ENCODE data around the gene ZKSCAN2.

The ZKSCAN2 gene

DNA sequence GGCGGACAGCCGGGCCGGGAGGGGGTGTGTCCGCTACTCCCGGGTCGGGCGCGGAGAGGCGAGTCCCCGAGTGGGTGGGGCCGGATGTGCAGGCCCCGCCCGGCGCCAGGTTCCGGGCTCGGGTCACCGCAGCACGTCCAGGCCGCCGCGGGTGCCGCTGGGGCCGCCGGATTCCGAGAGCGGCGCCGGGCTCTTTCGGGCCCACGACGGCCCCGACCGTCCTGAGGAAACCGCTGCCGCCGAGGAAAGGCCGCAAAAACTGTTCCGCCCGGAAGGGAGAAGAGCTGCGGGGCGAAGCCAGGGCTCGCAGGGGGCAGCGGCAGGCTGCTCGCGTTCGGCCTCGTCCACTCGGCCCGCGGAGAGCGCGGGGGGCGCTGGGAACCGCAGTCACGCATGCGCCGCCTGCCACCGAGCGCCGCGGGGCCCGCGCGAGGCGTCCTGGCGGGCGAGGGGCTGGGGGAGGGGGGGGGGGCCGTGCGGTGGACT is at the start of gene ZKSCAN2:
Gene ZKSCAN2 (minus strand): TSS at position 376 of the 486 bp plus-strand sequence. CDS start 718 bp downstream, outside the sequence.
- DNase-seq = peak; percentile 90

DNA sequence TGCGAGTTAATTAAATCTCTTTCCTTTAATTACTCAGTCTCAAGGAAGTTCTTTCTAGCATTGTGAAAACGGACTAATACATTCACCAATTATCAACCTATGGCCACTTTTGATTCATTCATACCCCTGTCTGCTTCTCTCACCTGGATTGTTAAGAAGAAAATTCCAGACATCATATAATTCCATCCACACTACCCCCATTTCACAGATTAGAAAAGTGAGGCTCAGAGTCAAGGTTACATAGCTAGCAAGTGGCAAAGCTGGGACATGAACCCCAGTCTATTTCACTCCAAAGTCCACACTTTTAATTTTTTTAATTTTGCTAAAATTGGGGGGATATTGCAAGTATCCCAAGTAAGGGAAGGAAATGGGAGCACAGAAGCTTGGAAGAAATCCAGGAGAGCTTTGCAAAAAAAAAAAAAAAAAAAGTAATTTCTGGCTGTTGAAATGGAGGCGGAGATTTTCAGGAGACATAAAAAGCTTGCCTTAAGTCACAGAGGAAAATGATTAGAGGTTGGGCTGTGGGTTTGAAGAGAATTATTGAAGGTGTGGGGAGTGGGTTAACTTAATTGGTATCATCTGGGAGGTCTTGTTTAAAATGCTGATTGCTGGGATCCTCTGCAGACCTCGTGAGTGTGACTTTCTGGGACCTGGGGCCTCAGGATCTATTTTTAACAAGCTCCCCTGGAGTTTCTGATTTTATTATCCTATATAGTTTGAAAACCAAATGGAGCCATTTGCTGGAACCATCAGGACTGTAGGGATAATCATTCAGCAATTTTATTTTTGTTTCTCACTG is 42.3 kb upstream of the ZKSCAN2 start:
- no peak for DNase-seq

DNA sequence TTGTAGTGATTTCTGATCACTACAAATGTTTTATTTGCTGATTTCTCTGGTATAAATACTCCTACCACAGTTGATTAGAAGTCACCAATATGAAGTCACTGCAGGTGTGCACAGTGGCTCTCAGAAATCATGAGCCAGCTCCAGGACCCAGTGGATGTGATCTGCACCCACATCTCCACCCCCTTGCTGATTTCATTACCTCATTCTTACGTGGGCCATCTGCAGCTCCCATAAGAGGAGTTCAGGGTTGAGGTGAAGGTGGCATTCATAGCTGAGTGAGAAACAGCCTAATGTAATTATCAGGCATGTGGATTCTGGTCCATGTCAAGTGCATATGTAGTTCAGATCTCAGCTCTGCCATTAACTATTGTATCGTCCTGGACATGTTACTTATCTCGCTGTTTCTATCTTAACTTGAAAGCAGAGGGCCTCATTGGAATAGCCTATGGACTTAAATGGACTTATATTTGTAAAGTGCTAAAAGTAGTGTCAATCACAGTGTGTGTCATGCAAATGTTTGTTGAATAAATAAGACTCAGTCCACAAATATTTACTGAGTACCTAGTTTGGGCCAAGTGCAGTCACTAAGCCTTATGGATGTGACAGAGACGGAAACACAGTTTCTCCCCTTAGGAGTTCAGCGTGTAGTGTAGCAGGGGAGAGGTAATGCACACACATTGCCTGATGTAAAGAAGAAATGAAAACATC is 40.7 kb upstream of the ZKSCAN2 start:
- peak; percentile 9 for DNase-seq

DNA sequence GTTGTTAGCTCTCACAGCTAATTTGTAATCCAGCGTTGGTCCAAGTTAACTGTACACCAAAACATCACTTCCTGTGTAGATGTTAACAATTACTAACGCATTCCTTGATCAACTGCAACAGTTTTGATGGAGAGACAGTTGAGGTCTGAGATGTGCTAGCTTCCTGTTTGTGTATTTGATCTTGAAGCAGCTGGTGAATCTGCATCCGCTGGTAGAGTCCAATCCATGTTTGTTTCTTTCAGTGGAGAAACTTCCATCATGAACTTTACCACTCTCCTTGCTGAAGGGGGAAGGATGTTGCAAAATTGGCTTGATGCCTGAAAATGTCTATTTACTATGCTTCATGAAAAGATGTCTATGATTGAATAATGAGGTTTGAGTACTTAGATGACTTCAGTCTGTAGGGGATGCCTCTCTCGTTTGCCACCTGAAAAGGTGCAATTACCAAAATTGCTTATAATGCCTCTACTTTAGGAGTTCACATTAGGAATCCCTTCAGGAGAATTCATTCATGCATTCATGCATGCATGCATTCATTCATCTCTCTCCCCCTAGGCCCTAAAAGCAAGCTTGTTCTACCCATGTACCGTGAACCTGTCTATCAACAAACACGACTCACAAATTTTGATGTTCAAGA is 39.6 kb upstream of the ZKSCAN2 start:
- no peak for DNase-seq

DNA sequence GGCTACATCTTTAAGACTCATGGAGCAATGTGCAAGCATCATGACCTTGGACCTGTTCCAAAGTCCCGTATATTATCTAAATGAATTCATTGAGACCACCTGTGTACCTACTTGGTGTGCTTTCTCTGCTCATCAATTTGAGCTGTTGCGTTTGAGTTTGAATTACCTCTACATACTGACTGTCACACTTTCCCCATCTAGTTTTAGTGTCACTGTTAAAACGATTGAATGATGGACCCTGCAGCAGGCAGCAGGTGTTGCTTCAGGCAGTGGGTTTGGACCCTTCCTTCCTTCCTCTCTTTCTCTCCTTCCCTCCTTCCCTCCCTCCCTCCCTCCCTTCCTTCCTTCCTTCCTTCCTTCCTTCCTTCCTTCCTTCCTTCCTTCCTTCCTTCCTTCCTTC is 33.9 kb upstream of the ZKSCAN2 start:
- DNase-seq = no peak

DNA sequence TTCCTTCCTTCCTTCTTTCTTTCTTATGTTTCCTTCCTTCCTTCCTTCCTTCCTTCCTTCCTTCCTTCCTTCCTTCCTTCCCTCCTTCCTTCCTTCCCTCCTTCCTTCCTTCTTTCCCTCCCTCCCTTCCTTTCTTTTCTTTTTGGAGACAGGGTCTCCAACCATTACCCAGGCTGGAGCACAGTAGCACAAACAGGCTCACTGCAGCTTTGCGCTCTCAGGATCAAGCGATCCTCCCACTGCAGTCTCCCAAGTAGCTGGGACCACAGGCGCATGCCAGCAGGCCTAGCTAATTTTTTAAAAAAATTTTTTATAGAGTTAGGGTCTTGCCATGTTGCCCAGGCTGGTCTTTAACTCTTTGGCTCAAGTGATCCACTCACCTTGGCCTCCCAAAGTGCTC is 31.8 kb upstream of the ZKSCAN2 start:
- DNase-seq = no peak

DNA sequence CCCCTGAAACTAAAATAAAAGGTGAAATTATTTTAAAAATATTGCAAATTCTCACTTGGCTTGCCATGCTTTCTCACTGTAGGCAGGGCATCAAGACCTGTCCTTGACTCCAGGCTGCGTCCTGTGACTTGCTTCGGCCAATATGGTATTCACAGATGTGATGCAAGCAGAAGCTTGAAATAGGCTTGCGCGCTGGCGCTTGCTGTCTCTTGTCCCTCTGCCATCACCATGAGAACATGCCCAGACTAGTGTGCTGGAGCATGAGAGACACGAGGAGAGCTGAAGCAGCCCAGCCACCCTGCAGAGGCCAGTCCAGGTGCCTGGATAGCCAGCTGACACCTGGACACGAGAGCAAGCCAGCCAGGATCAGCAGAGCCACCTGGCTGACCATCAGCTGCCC is 21.8 kb upstream of the ZKSCAN2 start:
- DNase-seq = no peak

DNA sequence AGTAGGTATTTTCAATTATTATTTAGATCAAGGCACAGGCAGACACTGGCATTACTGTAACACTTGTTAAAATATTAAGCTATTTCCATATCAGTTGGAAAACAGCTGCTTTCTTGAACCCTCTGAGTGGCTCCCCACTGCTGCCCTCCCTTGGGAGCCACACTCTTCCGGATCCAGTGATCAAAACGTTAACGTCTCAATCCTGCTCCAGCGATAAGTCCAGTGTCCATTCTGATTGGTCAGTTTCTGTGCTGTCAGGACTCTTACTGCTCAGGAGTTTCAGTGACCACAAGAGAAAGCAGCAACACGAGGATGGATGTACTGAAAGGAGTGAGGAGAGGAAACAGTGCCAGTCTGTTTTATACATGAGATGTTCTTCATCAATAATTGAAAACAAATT is 13.8 kb upstream of the ZKSCAN2 start:
- no peak for DNase-seq

DNA sequence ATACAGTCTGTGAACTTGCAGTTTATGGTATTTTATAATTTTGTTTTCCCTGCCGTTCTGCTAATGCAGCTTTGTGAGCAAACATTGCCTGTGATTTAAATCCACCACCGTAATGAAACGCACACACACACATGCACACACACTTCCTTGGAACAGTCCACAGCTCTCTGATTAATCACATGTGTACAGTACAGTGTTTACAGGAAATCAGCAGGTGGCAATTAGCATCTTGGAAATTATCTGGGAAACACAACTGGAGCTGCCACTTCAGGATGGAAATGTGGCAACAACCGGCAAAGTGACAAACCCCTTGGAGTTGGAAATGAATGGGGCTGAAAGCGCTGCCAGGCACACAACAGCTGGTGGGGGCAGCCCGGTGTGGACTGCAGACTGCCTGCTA is 12.9 kb upstream of the ZKSCAN2 start:
- DNase-seq = peak; percentile 61

DNA sequence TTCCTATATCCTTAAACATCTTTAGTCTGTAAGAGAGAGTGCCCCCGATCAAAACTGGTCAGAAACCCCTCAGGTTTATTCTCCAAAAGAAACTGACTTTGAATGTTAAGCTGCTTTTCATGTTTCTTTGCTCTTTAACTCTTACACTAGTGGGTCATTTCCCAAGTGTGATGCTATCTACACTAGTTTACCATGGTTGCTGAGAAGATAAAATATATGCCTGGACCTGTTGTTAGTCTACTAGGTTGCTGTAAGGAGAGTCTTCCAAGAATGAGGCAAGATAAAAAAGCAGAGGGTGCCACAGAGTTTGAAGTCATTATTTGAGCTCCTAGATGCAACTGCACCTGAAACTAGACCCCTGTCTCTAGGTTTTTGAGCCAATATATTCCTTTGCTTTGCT is 12.2 kb upstream of the ZKSCAN2 start:
- DNase-seq = no peak

DNA sequence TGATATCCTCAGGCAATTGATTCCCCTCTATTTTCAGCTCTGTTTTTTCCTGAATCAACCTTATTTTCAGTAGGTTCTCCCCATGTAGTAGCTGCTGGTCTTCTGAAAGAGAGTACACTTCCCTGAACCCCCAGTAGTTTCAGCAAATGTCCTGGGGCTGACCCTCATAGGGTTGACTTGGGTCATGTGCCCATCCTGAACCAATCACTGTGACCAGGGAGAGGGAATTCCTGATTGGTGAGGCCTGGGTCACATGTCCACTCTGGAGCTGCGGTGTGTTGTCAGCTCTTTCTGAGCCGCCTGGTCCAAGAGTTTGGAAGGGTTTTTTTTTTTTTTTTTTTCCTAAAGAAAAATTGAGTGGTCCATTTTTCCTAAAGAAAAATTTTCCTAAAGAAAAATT is 8.3 kb upstream of the ZKSCAN2 start:
- DNase-seq = no peak

DNA sequence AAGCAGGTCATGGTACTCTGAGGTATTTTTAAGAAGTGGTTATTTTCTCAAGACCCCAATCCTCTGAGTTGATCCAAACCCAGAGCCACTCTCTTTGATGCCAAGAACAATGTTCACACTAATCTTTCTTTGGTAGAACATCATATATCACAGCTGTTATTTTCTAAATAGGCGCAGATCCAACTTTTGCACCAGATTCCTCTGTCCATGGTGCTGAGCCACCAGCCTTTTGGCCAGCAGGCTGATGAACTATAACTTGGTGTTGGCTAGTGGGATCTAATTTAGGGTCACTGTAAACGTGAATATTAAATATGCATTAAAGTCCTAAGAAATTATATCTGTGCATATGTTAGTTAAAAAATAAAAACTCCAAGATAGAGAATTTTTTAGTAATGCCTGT is 7.0 kb upstream of the ZKSCAN2 start:
- DNase-seq = no peak

DNA sequence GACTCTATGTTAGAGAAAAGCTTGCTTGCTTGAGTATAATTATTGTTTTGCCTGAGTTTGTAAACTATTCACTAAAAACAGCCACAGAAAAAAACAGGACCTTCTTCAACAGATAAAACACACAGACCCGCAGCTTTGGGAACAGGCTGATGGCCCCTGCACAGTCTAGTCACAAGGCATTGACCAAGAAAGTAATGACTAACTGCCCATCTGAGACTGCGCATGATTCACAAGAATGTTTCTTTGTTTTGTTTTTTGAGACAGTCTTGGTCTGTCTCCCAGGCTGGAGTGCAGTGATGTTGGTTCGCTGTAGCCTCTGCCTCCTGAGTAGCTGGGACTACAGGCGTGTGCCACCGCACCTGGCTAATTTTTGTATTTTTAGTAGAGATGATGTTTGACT is 2.8 kb upstream of the ZKSCAN2 start:
- DNase-seq = no peak

DNA sequence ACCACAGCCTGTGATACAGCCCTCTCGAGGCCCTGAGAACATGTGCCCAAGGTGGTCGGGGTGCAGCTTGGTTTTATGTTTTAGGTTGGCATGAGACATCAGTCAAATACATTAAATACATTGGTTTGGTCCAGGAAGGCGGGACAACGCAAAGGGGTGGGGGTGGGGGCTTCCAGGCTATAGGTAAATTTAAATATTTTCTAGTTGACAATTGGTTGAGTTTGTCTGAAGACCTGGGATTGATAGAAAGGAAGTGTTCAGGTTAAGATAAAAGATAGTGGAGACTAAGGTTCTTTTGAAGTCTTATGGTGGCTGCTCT is 1.2 kb upstream of the ZKSCAN2 start:
- no peak for DNase-seq

DNA sequence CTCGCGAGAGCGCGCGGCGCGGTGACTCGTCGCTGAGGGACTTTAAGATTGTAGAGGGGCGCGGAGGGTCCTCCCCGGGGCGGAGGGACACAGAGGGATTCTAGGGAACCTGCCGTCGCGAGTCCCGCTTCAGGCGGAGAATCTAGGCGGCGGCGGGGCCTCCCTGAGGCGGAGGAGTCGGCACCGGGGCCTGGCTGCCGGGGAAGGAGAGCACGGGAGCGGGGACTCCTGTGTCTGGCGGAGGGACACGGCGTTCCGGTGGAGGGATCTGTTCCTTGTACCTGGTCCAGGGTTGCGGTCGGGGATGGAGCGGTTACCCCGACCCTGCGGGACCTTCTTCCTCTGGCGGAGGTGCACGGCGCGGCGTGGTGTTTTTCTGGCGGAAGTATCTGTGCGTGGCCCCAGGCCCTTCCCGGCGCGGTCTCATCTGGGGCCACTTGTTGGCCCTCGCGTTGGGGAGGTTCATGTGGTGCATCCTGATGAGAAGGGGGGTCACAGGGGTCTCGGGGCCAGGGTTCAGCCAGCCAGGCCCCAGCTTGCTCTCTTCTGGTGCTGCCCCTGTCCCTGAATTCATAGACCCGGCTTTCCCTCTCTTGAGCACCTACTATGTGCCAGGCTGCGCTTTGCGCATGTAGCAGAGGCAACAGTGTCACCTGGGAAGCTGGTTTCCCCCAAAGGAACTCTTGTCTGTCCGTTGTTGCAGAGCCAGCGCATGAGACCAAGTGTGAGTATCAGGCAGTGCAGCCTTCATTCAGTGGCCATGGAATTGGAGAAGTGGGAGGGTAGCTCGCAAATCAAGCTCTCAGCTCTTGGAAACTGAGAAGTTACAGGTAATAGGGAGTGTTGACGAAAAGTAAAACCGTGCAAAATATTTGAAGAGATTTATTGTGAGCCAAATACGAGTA is 563 bp upstream of the ZKSCAN2 start:
- peak; percentile 89 for DNase-seq

DNA sequence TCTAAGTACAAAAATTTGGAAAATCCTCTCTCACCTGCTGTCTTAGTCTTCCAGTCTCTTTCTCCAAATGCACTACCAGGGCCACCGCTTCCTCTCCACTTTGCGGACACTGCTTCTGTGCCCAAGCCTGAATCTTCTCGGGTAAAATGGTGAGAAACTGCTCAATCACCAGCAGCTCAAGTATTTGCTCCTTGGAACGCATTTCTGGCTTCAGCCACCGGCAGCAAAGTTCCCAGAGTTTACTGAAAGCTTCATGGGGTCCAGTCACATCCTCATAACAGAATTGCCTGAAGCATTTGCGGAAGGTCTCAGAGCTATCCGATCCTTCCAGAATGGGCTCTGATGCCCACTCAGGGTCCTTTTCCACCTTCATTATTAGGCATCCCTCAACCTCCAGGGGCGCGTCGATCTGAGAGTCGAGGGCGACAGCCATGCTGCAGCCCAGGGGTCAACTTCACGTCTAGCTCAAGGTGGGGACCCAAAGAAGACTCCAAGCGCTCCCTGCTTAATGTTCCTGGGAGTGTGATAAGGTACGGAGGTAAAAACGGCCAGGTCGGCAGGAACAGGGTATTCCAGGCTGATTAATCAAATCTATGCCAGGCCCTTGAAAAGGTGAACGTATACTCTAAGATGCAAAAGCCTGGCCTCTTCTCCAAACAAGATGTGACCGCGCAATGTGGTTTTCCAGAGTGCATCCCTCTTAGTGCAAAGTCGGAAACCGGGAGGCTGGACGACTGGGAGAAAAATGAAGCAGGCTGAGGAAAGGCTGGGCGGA is 763 bp downstream of the ZKSCAN2 start:
- no peak for DNase-seq

DNA sequence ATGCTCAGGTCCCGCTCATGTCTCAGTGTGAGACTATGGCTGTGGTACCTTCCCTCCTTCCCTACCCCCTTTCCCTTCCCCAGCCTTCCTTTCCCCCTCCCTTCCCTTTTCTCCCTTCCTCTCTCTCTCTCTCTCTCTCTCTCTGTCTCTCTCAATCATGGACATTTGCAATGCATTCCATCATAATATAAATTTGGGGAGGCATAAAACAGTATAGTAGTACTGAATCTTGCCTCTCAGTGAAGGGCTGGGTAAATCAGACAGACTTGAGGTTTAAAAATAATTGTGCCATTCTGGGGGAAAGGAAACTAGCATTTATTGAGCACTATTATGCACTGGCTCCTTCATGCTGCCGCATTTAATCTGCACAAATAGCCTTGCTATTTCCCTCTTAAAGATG is 4.3 kb downstream of the ZKSCAN2 start:
- DNase-seq = no peak

DNA sequence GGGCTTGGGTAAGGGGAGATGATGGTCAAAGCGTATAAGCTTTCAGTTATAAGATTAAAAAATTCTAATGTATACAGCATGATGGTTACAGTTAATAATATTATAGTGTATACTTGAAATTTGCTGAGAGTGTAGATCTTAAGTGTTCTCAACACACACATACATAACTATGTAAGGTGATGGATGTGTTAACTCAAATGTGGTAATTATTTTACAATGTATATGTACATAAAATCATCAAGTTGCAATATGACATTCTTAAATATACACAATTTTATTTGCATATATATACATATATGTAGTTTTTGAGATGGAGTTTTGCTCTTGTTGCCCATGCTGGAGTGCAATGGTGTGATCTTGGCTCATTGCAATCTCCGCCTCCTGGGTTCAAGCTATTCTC is 7.2 kb downstream of the ZKSCAN2 start:
- no peak for DNase-seq

DNA sequence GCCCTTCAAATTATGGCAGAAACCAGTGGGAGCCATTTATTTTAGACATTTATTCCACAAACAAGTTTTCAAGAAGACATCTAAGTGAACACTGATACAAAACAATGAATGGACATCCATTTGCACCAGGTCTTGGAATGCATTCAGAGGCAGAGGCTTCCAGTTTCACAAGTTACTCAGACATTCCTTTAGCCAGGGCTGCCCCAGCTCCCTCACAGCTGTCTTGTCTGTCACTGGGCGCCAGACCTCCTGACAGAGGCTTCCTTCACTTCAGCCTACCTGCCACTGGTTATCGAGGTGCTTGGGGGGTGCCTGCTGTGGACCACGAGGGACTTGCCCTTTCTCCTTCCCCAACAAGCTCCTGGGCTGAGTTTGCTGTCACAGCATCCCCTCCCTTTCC is 21.7 kb downstream of the ZKSCAN2 start:
- no peak for DNase-seq

DNA sequence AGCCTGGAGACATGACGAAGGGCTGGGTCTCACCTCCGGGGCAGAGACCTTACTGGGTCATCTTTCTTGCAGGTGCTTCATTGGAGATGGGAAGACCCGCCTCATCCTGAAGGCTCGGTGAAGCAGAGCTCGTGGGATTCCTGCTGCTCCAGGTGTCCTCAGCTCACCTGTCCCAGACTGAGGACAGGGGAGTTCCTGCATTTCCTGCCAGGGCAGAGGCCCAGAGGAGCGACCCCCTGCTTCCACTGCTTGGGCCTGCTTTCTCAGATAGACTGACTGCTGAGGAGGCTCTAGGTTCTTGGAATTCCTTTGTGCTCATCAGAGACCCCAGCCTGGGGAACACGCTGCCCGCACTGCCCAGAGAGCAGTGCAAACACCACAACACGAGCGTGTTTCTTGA is 29.3 kb downstream of the ZKSCAN2 start:
- no peak for DNase-seq

DNA sequence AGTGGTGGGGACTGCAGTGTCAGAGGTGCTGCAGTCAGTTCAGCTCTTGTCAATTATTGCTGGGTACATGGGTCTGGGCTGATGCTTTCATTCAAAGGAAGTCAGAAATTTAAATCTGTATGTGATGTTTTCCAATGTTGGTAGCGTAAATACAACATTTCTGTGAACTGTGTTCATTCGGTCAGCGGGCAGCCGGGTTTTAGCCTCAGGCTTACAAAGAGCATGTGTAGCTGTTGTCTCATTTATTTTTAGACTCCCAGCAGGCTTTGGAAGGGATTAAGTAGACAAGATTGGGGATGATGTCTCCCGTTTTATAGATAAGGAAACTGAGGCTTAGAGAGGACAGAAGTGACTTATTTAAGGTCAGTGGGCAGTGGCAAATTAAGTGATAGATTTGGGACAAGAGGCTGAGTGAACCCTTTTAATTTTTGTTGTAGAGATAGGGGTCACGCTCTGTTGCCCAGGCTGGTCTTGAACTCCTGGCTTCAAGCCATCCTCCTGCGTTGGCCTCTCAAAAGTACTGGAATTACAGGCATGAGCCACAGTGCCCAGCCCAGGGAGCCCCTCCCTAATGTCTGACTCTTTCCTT is 32.8 kb downstream of the ZKSCAN2 start:
- no peak for DNase-seq

DNA sequence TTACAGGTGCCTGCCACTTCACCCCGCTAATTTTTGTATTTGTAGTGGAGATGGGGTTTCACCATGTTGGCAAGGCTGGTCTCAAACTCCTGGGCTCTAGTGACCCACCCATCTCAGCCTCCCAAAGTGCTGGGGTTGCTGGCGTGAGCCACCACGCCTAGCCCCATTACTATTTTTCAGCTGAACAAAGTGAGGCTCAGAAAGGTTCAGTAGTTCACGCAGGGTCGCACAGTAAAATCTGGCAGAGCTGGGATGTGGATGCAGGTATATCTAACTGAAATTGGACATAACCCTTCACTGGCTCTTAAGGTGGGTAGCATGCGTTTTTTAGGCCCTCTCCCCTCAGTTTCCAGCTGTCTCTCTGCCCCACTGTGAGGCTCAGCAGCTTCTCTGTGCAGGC is 33.7 kb downstream of the ZKSCAN2 start:
- no peak for DNase-seq

Measured in NCI-H774 (cell line).